Adrenal gland (tissue), 12 donors: ENCODE results near the gene ALPK3. TPM values are rescaled to one million over a fixed set of nuclear protein-coding genes. Genes with fewer than 3 reads are reported as not detected.

Experiments used
- DNase-seq, 7 donors: peaks; one replicate each; pipeline ENCODE4 v3.0.0-alpha.2; 2019 to 2020
- H3K27ac ChIP-seq, 5 donors: fragments of 200-600 bp; sonication (generic) in 4 of 5; 1 replicate in 3 of 5; 2 replicates in 2 of 5; pipeline versions ENCODE4 v1.5.1 to v1.8.0; 2016 to 2020; ENCODE audit warnings: mild to moderate bottlenecking in 1 of 5
- H3K27me3 ChIP-seq: fragments of 200-600 bp; 2 replicates; pipeline ENCODE4 v1.8.0; 2021
- H3K36me3 ChIP-seq, 2 donors: fragments of 200-600 bp; replicated peaks in 1 of 2; 1 replicate in 1 of 2; 2 replicates in 1 of 2; pipeline versions ENCODE4 v1.5.1 to v1.8.0; 2018 to 2022
- H3K4me1 ChIP-seq, 2 donors: fragments of 200-600 bp; replicated peaks in 1 of 2; 1 replicate in 1 of 2; 2 replicates in 1 of 2; pipeline versions ENCODE4 v1.5.1 to v1.8.0; 2018 to 2021
- H3K4me3 ChIP-seq, 4 donors: fragments of 200-600 bp; sonication (generic) in 3 of 4; one replicate each; pipeline ENCODE4 v1.5.1; 2016 to 2018
- H3K9me3 ChIP-seq, 3 donors: fragments of 200-600 bp; sonication (generic) in 1 of 3; replicated peaks in 1 of 3; 1 replicate in 2 of 3; 2 replicates in 1 of 3; pipeline versions ENCODE4 v1.5.1 to v1.8.0; 2016 to 2021
- POLR2A ChIP-seq, 2 donors: fragments of 450-650 bp; IDR thresholded peaks; one replicate each; pipeline ENCODE4 v1.6.1; 2017; ENCODE audit warnings: antibody characterized with exemption in 2 of 2, mild to moderate bottlenecking in 2 of 2, moderate library complexity in 1 of 2
- WGBS, 4 donors: extraction: QIAGEN DNeasy Blood & Tissue Kit in 2 of 4; methylation state at CpG; one replicate each; pipeline versions ENCODE4 v1.1.5 to v1.1.7; 2013 to 2017; 5-methylcytosine and 5-hydroxymethylcytosine counted together
- intact Hi-C, 2 donors: fragments of 100-400 bp; cut with DNase I; formaldehyde crosslinking; loops; one replicate each; pipeline versions ENCODE4 v1.14.1 to v1.15.0; 2022 to 2023
- polyA plus RNA-seq, 3 donors: library from polyadenylated mRNA; stranded (reverse); fragments of 200-250 nt in 2 of 3; fragments of 350-450 nt in 1 of 3; fragmentation: Illumina TruSeq in 1 of 3; extraction: RNeasy Lipid Tissue Mini Kit (QIAGEN cat#74804) in 1 of 3; gene quantifications; one replicate each; pipeline ENCODE4 v1.2.3, GENCODE V29; 2013 to 2014
- total RNA-seq, 9 donors: library from RNA; depleted of rRNA in 4 of 9; stranded (reverse); fragments of >200 nt in 4 of 9; fragments of 120-200 nt in 1 of 9; fragmentation: NEBNext Ultra II Directional in 1 of 9; extraction: Animal tissue kit (Norgen Biotek cat#: 25700) in 1 of 9; gene quantifications; one replicate each; pipeline versions ENCODE4 v1.1.0 to v1.2.4, GENCODE V29; 2013 to 2023
- TF ChIP-seq, protein P1 (sequence below), 6 experiments: fragments of 450-650 bp in 4 of 6; fragments of 200-600 bp in 2 of 6; sonication (generic) in 1 of 6; IDR thresholded peaks; 1 replicate in 5 of 6; 2 replicates in 1 of 6; pipeline versions ENCODE4 v1.5.1 to v1.8.0; 2016 to 2021; ENCODE audit warnings: antibody characterized with exemption in 6 of 6, mild to moderate bottlenecking in 2 of 6, moderate library complexity in 1 of 6
- donor health status: healthy with polysubstance abuse.
- donor health status: Bipolar disorder and iron deficiency.
- donor health status: DM: yes; HTN: yes; CAD: no.
- donor health status: DM: no; HTN: no; CAD: no.
- donor health status: DM: no; HTN: no; CAD: no.
- donor health status: DM: yes; HTN: yes; CAD: no.

Gene ALPK3
- total and polyA plus RNA-seq, 12 donors = 5.8 to 39.3 (median 15.9) TPM

DNA sequence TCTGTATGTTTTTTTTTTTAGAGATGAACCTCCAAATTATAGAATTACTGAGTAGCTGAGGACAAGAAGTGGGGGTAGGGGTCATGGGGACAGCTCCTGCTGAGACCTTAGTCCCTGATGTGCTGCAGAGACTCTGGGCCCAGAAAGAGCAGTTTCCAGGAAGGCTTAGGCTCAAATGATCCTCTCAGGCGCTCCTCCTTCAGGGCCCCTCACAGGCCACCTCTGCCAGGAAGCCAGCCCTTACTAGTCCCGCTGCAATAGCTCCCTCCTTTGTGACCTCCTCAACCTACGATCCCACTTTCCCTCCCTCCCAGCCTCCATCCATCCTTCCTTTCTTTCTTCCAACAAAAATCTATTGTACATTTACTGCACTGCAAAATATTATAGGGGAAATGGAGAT lies 91.9 kb downstream of the ALPK3 start:
- no peak for DNase-seq
- TF ChIP-seq, protein P1, sequence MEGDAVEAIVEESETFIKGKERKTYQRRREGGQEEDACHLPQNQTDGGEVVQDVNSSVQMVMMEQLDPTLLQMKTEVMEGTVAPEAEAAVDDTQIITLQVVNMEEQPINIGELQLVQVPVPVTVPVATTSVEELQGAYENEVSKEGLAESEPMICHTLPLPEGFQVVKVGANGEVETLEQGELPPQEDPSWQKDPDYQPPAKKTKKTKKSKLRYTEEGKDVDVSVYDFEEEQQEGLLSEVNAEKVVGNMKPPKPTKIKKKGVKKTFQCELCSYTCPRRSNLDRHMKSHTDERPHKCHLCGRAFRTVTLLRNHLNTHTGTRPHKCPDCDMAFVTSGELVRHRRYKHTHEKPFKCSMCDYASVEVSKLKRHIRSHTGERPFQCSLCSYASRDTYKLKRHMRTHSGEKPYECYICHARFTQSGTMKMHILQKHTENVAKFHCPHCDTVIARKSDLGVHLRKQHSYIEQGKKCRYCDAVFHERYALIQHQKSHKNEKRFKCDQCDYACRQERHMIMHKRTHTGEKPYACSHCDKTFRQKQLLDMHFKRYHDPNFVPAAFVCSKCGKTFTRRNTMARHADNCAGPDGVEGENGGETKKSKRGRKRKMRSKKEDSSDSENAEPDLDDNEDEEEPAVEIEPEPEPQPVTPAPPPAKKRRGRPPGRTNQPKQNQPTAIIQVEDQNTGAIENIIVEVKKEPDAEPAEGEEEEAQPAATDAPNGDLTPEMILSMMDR (IDR thresholded peaks at IDR 0.05) = no peak
- no peak for TF ChIP-seq POLR2A (IDR thresholded peaks at IDR 0.05)
- no peaks in the 10 kb centered on the region for H3K9me3 ChIP-seq
- H3K4me3 ChIP-seq = no peak overlapping the region
- WGBS, 4 donors = 88 to 97% (median 94%) methylated on average over 3 of the region's 3 CpGs
- H3K27me3 ChIP-seq = no peaks in the 10 kb centered on the region
- H3K36me3 ChIP-seq = no peaks in the 10 kb centered on the region
- H3K27ac ChIP-seq = peak overlapping the region in 2 of 5 donors; percentile 12 to 51
- intact Hi-C loops = no loop called here
- peaks cover 35 to 48% of the 10 kb centered on the region in 2 donors for H3K4me1 ChIP-seq

DNA sequence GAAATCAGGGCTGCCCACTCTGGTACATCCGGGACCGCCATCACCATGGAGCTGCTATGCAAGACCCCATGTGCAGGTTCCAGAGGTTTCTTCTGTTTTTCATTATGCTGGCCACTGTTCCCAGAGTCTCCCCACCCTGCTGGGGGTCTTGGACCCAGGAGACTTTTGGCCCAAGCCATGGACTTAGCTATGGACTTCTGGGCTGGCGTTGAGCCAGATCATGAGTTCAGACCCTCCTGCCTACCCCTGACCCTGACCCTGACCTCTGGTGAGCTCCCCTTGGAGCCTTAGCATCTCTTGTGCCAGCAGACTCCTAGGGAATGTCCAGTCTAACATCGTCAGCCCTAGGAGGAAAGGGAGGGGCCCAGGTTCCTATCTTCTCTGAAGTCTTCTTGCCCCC lies 92.6 kb downstream of the ALPK3 start:
- Histone ChIP-seq H3K4me3 (no peak overlapping the region), H3K27me3 (no peaks in the 10 kb centered on the region), H3K27ac (peak overlapping the region in 2 of 5 donors; percentile 12 to 40), H3K4me1 (peaks cover 38 to 55% of the 10 kb centered on the region in 2 donors), H3K36me3 (no peaks in the 10 kb centered on the region), H3K9me3 (no peaks in the 10 kb centered on the region)
- intact Hi-C loops = no loop called here
- 50 to 83% (median 72%) methylated on average over 1 to 4 of the region's 4 CpGs for WGBS, 4 donors
- no peak for DNase-seq
- TF ChIP-seq POLR2A (IDR thresholded peaks at IDR 0.05) = no peak
- TF ChIP-seq, protein P1 (IDR thresholded peaks at IDR 0.05) = no peak

DNA sequence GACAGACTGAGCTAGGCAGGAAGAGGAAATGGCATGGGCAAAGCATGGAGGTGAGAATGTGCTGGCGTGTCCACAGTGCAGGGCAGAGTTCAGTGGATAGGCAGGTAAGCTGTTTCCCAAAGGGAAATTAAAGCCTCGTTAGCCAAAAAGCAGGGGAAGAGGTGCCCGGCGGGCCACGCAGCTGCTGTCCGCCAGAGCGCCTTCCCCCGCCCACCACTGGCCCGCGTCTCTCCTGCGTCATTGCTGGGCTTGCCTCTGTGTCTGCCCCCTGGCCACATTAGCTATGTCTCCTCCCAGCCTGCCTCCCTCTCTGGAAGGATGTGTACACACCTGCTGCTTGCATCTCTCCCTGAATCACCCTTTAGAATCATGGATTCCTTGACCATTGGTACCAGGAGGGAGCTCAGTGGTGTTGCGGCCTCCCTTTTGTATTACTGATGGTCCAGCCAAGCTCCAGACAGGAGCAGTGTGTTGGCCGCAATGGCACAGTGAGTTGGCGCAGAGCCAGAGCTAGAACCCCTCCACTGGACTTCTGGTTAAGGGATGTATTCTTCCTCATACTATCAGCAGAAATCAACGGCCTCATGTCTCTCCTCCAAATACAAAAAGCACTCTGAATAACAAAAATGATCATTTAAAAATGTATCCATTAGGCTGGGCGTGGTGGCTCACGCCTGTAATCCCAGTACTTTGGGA lies 93.9 kb downstream of the ALPK3 start:
- no peak overlapping the region for H3K4me3 ChIP-seq
- DNase-seq = no peak
- H3K36me3 ChIP-seq = no peaks in the 10 kb centered on the region
- 88 to 94% (median 93%) methylated on average over 17 of the region's 17 CpGs for WGBS, 4 donors
- peak overlapping the region; percentile 55 to 95 (median 72) for H3K27ac ChIP-seq
- H3K4me1 ChIP-seq = peaks cover 46 to 63% of the 10 kb centered on the region in 2 donors
- intact Hi-C loops = no loop called here
- TF ChIP-seq, protein P1 (IDR thresholded peaks at IDR 0.05) = no peak
- no peak for TF ChIP-seq POLR2A (IDR thresholded peaks at IDR 0.05)
- H3K27me3 ChIP-seq = no peaks in the 10 kb centered on the region
- no peaks in the 10 kb centered on the region for H3K9me3 ChIP-seq

DNA sequence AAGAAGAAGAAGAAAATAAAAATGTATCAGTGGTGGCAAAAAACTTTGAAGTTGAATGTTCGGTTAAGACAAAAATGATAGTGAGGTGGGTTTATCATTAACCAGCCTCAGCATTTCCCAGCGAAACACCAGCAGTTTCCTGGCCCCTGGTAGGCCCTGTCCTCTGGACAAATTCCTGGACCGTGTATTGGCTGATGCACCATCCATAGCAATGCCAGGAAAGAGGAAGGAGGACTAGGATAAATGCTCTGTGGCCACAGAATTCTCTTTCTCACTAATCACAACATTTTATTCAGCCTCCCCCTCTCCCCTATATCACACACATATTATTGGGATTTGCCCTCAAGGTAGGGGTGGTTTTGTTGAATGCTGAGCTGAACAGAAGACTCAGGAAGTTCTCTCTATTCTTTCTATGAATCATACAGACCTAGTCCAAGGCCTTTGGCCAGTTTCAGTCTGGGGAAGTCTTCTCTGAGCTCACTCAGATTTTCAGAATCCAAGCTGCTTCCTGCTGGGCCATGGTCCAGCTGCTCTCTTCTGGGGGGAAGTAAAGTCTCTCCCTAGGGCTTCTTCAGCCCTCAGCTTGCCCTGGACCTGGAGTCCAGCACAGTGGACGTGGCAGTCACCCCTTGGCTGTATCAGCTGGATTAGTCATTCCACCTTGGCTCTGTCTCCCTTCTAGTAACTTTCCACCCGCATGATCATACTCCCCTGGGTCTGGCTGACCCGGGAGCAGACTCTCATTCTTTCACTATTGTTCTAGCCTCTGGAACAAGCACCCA lies 94.9 kb downstream of the ALPK3 start:
- intact Hi-C loops = no loop called here
- peak in 1 of 2 donors; percentile 69 for TF ChIP-seq POLR2A (IDR thresholded peaks at IDR 0.05)
- TF ChIP-seq, protein P1 (IDR thresholded peaks at IDR 0.05) = no peak
- peaks cover 42 to 58% of the 10 kb centered on the region in 2 donors for H3K4me1 ChIP-seq
- no peaks in the 10 kb centered on the region for H3K9me3 ChIP-seq
- no peak overlapping the region for H3K4me3 ChIP-seq
- 29 to 35% (median 33%) methylated on average over 6 of the region's 6 CpGs for WGBS, 4 donors
- peak; percentile 88 to 97 (median 95) for DNase-seq
- peak overlapping the region; percentile 55 to 95 (median 72) for H3K27ac ChIP-seq
- no peaks in the 10 kb centered on the region for H3K36me3 ChIP-seq
- no peaks in the 10 kb centered on the region for H3K27me3 ChIP-seq
